ENCODE results near the gene TUBA8. TPM values are rescaled to one million over a fixed set of nuclear protein-coding genes. Genes with fewer than 3 reads are reported as not detected.
"Not testable (repeated sequence)": the region's sequence is repeated elsewhere in the genome, so short reads cannot be mapped to it uniquely, and the experiment has no call there.

The TUBA8 gene
- total and polyA plus RNA-seq, 2 donors = 0.57 to 3.1 TPM

DNA sequence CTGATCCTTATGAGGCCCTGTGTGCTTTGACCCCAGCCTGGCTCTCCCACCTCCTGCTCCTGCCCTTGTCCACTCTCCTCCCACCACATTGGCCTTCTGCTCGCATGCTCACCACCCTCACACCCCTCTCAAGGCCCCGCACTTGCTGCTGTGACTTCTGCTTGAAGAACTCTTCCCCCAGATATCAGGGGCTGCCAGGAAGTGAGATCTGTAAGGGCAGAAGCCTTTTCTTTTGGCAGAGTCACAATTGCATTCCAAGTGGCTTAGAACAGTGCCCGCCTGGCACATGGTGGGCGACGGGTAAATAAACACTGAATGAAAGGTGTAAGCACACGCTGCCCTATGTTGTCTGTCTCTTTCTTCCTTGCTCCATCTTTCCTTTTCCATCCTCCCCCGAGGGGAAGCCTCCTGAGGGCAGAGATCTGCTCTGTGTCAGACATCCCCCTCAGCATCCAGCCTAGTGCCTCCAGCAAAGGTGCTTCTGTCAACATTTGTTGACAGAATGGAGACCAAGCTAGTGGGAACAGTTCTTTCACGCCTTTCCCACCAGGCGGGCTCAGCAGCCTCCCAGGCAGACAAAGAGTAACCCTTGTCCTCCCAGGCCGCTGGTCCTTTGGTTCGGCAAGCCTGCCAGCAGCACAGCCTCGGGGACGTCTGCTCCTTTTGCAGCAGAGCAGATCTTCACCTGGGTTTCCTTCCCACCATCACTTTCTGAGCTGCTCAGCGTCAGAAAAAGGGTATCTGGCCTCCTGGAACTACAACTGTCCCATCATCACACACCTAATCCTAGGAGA, 42.9 kb upstream of the TUBA8 start:
- no peak for DNase-seq (ENCODE audit: low read depth in 6 of 9, low spot score in 9 of 9)
- Histone ChIP-seq H3K4me3 (ENCODE audit: low read length in 2 of 2) (no peak overlapping the region), H3K4me1 (ENCODE audit: control insufficient read depth in 2 of 2, insufficient read depth in 2 of 2, low read length in 2 of 2) (peaks cover 0 to 10% of the 10 kb centered on the region in 2 donors), H3K9me3 (ENCODE audit: control insufficient read depth in 2 of 2, insufficient read depth in 1 of 2, low read length in 1 of 2) (no peaks in the 10 kb centered on the region), H3K27ac (ENCODE audit: low read depth in 1 of 2, low read length in 1 of 2) (no peak overlapping the region), H3K36me3 (ENCODE audit: control insufficient read depth in 2 of 2, insufficient read depth in 2 of 2, low read length in 1 of 2) (no peaks in the 10 kb centered on the region), H3K27me3 (ENCODE audit: control insufficient read depth in 2 of 2, insufficient read depth in 1 of 2, low read length in 1 of 2) (peaks cover 0 to 11% of the 10 kb centered on the region in 2 donors)
- 87% methylated on average over 14 of the region's 14 CpGs for WGBS

DNA sequence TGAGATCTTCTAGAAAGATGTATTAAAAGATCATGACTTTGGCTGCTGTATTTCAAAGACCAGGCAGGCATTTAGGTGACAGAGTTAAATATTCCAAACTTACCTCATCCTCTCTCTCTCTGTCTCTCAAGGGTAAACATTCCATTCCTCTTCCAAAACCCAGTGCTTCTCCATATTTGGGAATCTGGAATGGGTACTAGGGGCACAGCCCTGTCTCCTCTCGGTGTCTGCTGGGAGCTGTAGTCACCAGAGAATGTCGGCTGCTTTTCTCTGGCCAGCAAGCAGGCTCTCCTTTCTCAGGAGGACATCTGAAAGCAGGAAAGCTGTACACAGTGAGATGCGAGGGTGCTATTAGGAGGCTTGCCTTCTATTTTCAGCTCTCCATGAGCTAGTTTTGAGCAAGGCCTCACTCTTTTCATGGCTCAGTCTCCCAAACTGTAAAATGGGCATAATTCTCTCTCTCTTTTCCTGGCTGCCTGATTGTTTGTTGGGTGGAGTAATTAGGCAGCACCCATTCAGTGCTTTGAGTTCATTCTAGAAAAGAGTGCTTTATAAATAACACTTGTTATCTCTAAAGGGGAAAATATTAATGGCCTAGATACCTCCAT, 42.1 kb upstream of the TUBA8 start:
- no peak overlapping the region for H3K4me3 ChIP-seq (ENCODE audit: low read length in 2 of 2)
- H3K4me1 ChIP-seq (ENCODE audit: control insufficient read depth in 2 of 2, insufficient read depth in 2 of 2, low read length in 2 of 2) = peaks cover 0 to 10% of the 10 kb centered on the region in 2 donors
- WGBS = 91% methylated on average over 3 of the region's 3 CpGs
- H3K9me3 ChIP-seq (ENCODE audit: control insufficient read depth in 2 of 2, insufficient read depth in 1 of 2, low read length in 1 of 2) = no peaks in the 10 kb centered on the region
- H3K36me3 ChIP-seq (ENCODE audit: control insufficient read depth in 2 of 2, insufficient read depth in 2 of 2, low read length in 1 of 2) = no peaks in the 10 kb centered on the region
- DNase-seq (ENCODE audit: low read depth in 6 of 9, low spot score in 9 of 9) = no peak
- H3K27ac ChIP-seq (ENCODE audit: low read depth in 1 of 2, low read length in 1 of 2) = no peak overlapping the region
- peaks cover 0 to 11% of the 10 kb centered on the region in 2 donors for H3K27me3 ChIP-seq (ENCODE audit: control insufficient read depth in 2 of 2, insufficient read depth in 1 of 2, low read length in 1 of 2)

GRCh38 chr22:18069041-18069440, 41.6 kb upstream of the TUBA8 start:
- Histone ChIP-seq H3K4me1 (ENCODE audit: control insufficient read depth in 2 of 2, insufficient read depth in 2 of 2, low read length in 2 of 2) (peaks cover 0 to 10% of the 10 kb centered on the region in 2 donors), H3K36me3 (ENCODE audit: control insufficient read depth in 2 of 2, insufficient read depth in 2 of 2, low read length in 1 of 2) (no peaks in the 10 kb centered on the region), H3K9me3 (ENCODE audit: control insufficient read depth in 2 of 2, insufficient read depth in 1 of 2, low read length in 1 of 2) (no peaks in the 10 kb centered on the region), H3K27ac (ENCODE audit: low read depth in 1 of 2, low read length in 1 of 2) (no peak overlapping the region), H3K4me3 (ENCODE audit: low read length in 2 of 2) (no peak overlapping the region), H3K27me3 (ENCODE audit: control insufficient read depth in 2 of 2, insufficient read depth in 1 of 2, low read length in 1 of 2) (peaks cover 0 to 11% of the 10 kb centered on the region in 2 donors)
- WGBS = 100% methylated on average over 2 of the region's 2 CpGs
- DNase-seq (ENCODE audit: low read depth in 6 of 9, low spot score in 9 of 9) = no peak

- H3K4me3 ChIP-seq (ENCODE audit: low read length in 2 of 2) = no peak overlapping the region
- DNase-seq (ENCODE audit: low read depth in 6 of 9, low spot score in 9 of 9) = no peak
- peaks cover 0 to 11% of the 10 kb centered on the region in 2 donors for H3K27me3 ChIP-seq (ENCODE audit: control insufficient read depth in 2 of 2, insufficient read depth in 1 of 2, low read length in 1 of 2)
- H3K9me3 ChIP-seq (ENCODE audit: control insufficient read depth in 2 of 2, insufficient read depth in 1 of 2, low read length in 1 of 2) = no peaks in the 10 kb centered on the region
- peaks cover 0 to 10% of the 10 kb centered on the region in 2 donors for H3K4me1 ChIP-seq (ENCODE audit: control insufficient read depth in 2 of 2, insufficient read depth in 2 of 2, low read length in 2 of 2)
- WGBS = 96% methylated on average over 4 of the region's 4 CpGs
- H3K27ac ChIP-seq (ENCODE audit: low read depth in 1 of 2, low read length in 1 of 2) = no peak overlapping the region
- no peaks in the 10 kb centered on the region for H3K36me3 ChIP-seq (ENCODE audit: control insufficient read depth in 2 of 2, insufficient read depth in 2 of 2, low read length in 1 of 2)
Observed at GRCh38 chr22:18070041-18070440, 40.6 kb upstream of the TUBA8 start.

- Histone ChIP-seq H3K27ac (ENCODE audit: low read depth in 1 of 2, low read length in 1 of 2) (peak overlapping the region in 1 of 2 donors; percentile 20), H3K36me3 (ENCODE audit: control insufficient read depth in 2 of 2, insufficient read depth in 2 of 2, low read length in 1 of 2) (no peaks in the 10 kb centered on the region), H3K4me3 (ENCODE audit: low read length in 2 of 2) (no peak overlapping the region), H3K4me1 (ENCODE audit: control insufficient read depth in 2 of 2, insufficient read depth in 2 of 2, low read length in 2 of 2) (peaks cover 0 to 10% of the 10 kb centered on the region in 2 donors), H3K9me3 (ENCODE audit: control insufficient read depth in 2 of 2, insufficient read depth in 1 of 2, low read length in 1 of 2) (no peaks in the 10 kb centered on the region), H3K27me3 (ENCODE audit: control insufficient read depth in 2 of 2, insufficient read depth in 1 of 2, low read length in 1 of 2) (peaks cover 0 to 8% of the 10 kb centered on the region in 2 donors)
- DNase-seq (ENCODE audit: low read depth in 6 of 9, low spot score in 9 of 9) = no peak
- 90% methylated on average over 14 of the region's 14 CpGs for WGBS
Observed at GRCh38 chr22:18070556-18071306, 39.9 kb upstream of the TUBA8 start.

DNA sequence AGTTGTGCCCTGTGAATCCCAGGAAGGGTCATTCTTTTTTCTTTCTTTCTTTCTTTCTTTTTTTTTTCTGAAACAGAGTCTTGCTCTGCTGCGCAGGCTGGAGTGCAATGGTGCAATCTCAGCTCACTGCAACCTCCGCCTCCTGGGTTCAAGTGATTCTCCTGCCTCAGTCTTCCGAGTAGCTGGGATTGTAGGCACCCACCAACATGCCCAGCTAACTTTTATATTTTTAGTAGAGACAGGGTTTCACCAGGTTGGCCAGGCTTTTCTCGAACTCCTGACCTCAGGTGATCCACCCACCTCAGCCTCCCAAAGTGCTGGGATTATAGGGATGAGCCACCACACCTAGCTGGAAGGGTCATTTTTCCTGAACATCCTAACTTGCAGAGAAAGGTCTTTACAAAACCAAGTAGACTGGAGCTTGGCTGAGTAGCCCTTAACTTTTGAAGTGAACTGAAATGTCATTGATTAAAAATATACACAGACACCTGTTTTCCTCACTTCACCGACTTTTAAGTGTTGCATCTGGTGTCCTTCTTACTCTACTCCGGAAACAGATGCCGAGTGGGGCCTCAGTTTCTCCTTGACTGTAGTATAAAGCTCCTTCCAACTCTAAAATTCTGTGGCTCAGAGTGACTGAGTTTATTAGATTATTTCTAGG, 39.2 kb upstream of the TUBA8 start:
- not testable (repeated sequence) for H3K4me1 ChIP-seq (ENCODE audit: control insufficient read depth in 2 of 2, insufficient read depth in 2 of 2, low read length in 2 of 2); H3K27ac ChIP-seq (ENCODE audit: low read depth in 1 of 2, low read length in 1 of 2); H3K36me3 ChIP-seq (ENCODE audit: control insufficient read depth in 2 of 2, insufficient read depth in 2 of 2, low read length in 1 of 2); H3K9me3 ChIP-seq (ENCODE audit: control insufficient read depth in 2 of 2, insufficient read depth in 1 of 2, low read length in 1 of 2); DNase-seq (ENCODE audit: low read depth in 6 of 9, low spot score in 9 of 9); H3K4me3 ChIP-seq (ENCODE audit: low read length in 2 of 2); H3K27me3 ChIP-seq (ENCODE audit: control insufficient read depth in 2 of 2, insufficient read depth in 1 of 2, low read length in 1 of 2)
- 92% methylated on average over 7 of the region's 7 CpGs for WGBS

- 95% methylated on average over 1 of the region's 1 CpG for WGBS
- peaks cover 3 to 7% of the 10 kb centered on the region in 2 donors for H3K4me1 ChIP-seq (ENCODE audit: control insufficient read depth in 2 of 2, insufficient read depth in 2 of 2, low read length in 2 of 2)
- no peak overlapping the region for H3K27ac ChIP-seq (ENCODE audit: low read depth in 1 of 2, low read length in 1 of 2)
- no peak for DNase-seq (ENCODE audit: low read depth in 6 of 9, low spot score in 9 of 9)
- H3K4me3 ChIP-seq (ENCODE audit: low read length in 2 of 2) = no peak overlapping the region
- H3K27me3 ChIP-seq (ENCODE audit: control insufficient read depth in 2 of 2, insufficient read depth in 1 of 2, low read length in 1 of 2) = peaks cover 0 to 8% of the 10 kb centered on the region in 2 donors
- no peaks in the 10 kb centered on the region for H3K36me3 ChIP-seq (ENCODE audit: control insufficient read depth in 2 of 2, insufficient read depth in 2 of 2, low read length in 1 of 2)
- H3K9me3 ChIP-seq (ENCODE audit: control insufficient read depth in 2 of 2, insufficient read depth in 1 of 2, low read length in 1 of 2) = no peaks in the 10 kb centered on the region
Observed at GRCh38 chr22:18071968-18072310, 38.7 kb upstream of the TUBA8 start.

DNA sequence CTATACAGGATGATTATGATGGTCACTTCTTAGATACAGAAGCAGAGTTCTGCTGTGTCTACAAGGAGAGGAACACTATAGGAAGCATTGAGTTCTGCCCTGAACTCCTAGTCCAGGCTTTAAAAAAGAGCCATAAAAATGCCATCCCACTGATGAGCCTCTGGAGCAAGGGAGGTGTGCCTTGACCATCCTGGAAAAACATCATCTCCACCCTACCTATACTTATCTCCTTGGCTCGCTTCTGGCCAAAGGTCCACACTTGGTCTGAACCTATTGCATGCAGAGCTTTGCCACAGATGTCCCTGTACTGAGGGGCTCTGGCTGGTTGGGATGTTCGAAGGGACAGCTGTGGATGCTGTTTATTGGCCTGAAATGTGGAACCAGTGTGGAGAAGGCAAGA, 37.1 kb upstream of the TUBA8 start:
- H3K9me3 ChIP-seq (ENCODE audit: control insufficient read depth in 2 of 2, insufficient read depth in 1 of 2, low read length in 1 of 2) = no peaks in the 10 kb centered on the region
- H3K27ac ChIP-seq (ENCODE audit: low read depth in 1 of 2, low read length in 1 of 2) = no peak overlapping the region
- H3K36me3 ChIP-seq (ENCODE audit: control insufficient read depth in 2 of 2, insufficient read depth in 2 of 2, low read length in 1 of 2) = no peaks in the 10 kb centered on the region
- H3K4me1 ChIP-seq (ENCODE audit: control insufficient read depth in 2 of 2, insufficient read depth in 2 of 2, low read length in 2 of 2) = peaks cover 3 to 9% of the 10 kb centered on the region in 2 donors
- WGBS = 95% methylated on average over 2 of the region's 2 CpGs
- H3K4me3 ChIP-seq (ENCODE audit: low read length in 2 of 2) = no peak overlapping the region
- H3K27me3 ChIP-seq (ENCODE audit: control insufficient read depth in 2 of 2, insufficient read depth in 1 of 2, low read length in 1 of 2) = no peaks in the 10 kb centered on the region
- no peak for DNase-seq (ENCODE audit: low read depth in 6 of 9, low spot score in 9 of 9)

Data from thymus (tissue), 11 donors.